Measurements from ENCODE around the gene HOXA3.

HOXA3 gene

GRCh38 chr7:27078616-27079233, 73.7 kb downstream of the HOXA3 start:
- Histone ChIP-seq H3K9me3 (ENCODE audit: control insufficient read depth in 1 of 2, low read length in 2 of 2) (no peaks in the 10 kb centered on the region), H3K4me3 (ENCODE audit: low read depth in 1 of 2, low read length in 2 of 2) (no peak overlapping the region), H3K36me3 (ENCODE audit: control insufficient read depth in 1 of 2, insufficient read depth in 2 of 2, low read length in 2 of 2) (no peaks in the 10 kb centered on the region), H3K4me1 (ENCODE audit: control insufficient read depth in 1 of 2, insufficient read depth in 2 of 2, low read length in 2 of 2) (peaks cover 3 to 17% of the 10 kb centered on the region in 2 donors), H3K9ac (ENCODE audit: low read depth in 1 of 2, low read length in 2 of 2) (no peak overlapping the region), H3K27me3 (ENCODE audit: control insufficient read depth in 1 of 2, insufficient read depth in 2 of 2, low read length in 2 of 2) (no peaks in the 10 kb centered on the region), H3K27ac (ENCODE audit: low read depth, low read length) (no peak overlapping the region)

GRCh38 chr7:27073076-27073475, 79.3 kb downstream of the HOXA3 start:
- Histone ChIP-seq H3K27me3 (ENCODE audit: control insufficient read depth in 1 of 2, insufficient read depth in 2 of 2, low read length in 2 of 2) (no peaks in the 10 kb centered on the region), H3K9me3 (ENCODE audit: control insufficient read depth in 1 of 2, low read length in 2 of 2) (no peaks in the 10 kb centered on the region), H3K4me1 (ENCODE audit: control insufficient read depth in 1 of 2, insufficient read depth in 2 of 2, low read length in 2 of 2) (peaks cover 0 to 18% of the 10 kb centered on the region in 2 donors), H3K4me3 (ENCODE audit: low read depth in 1 of 2, low read length in 2 of 2) (no peak overlapping the region), H3K9ac (ENCODE audit: low read depth in 1 of 2, low read length in 2 of 2) (no peak overlapping the region), H3K27ac (ENCODE audit: low read depth, low read length) (no peak overlapping the region), H3K36me3 (ENCODE audit: control insufficient read depth in 1 of 2, insufficient read depth in 2 of 2, low read length in 2 of 2) (no peaks in the 10 kb centered on the region)

- Histone ChIP-seq H3K4me1 (ENCODE audit: control insufficient read depth in 1 of 2, insufficient read depth in 2 of 2, low read length in 2 of 2) (peaks cover 0 to 18% of the 10 kb centered on the region in 2 donors), H3K36me3 (ENCODE audit: control insufficient read depth in 1 of 2, insufficient read depth in 2 of 2, low read length in 2 of 2) (no peaks in the 10 kb centered on the region), H3K4me3 (ENCODE audit: low read depth in 1 of 2, low read length in 2 of 2) (no peak overlapping the region), H3K9me3 (ENCODE audit: control insufficient read depth in 1 of 2, low read length in 2 of 2) (no peaks in the 10 kb centered on the region), H3K27ac (ENCODE audit: low read depth, low read length) (no peak overlapping the region), H3K9ac (ENCODE audit: low read depth in 1 of 2, low read length in 2 of 2) (no peak overlapping the region), H3K27me3 (ENCODE audit: control insufficient read depth in 1 of 2, insufficient read depth in 2 of 2, low read length in 2 of 2) (no peaks in the 10 kb centered on the region)
These were observed 80.6 kb downstream of the HOXA3 start for GRCh38 chr7:27071622-27072390.

- H3K4me3 ChIP-seq (ENCODE audit: low read depth in 1 of 2, low read length in 2 of 2) = no peak overlapping the region
- peaks cover 0 to 9% of the 10 kb centered on the region in 2 donors for H3K4me1 ChIP-seq (ENCODE audit: control insufficient read depth in 1 of 2, insufficient read depth in 2 of 2, low read length in 2 of 2)
These were observed 84.1 kb downstream of the HOXA3 start for GRCh38 chr7:27068259-27068658.

GRCh38 chr7:27066148-27066547, 86.2 kb downstream of the HOXA3 start:
- Histone ChIP-seq H3K9me3 (ENCODE audit: control insufficient read depth in 1 of 2, low read length in 2 of 2) (no peaks in the 10 kb centered on the region), H3K9ac (ENCODE audit: low read depth in 1 of 2, low read length in 2 of 2) (no peak overlapping the region), H3K4me1 (ENCODE audit: control insufficient read depth in 1 of 2, insufficient read depth in 2 of 2, low read length in 2 of 2) (no peaks in the 10 kb centered on the region), H3K4me3 (ENCODE audit: low read depth in 1 of 2, low read length in 2 of 2) (no peak overlapping the region), H3K27ac (ENCODE audit: low read depth, low read length) (no peak overlapping the region), H3K36me3 (ENCODE audit: control insufficient read depth in 1 of 2, insufficient read depth in 2 of 2, low read length in 2 of 2) (no peaks in the 10 kb centered on the region), H3K27me3 (ENCODE audit: control insufficient read depth in 1 of 2, insufficient read depth in 2 of 2, low read length in 2 of 2) (no peaks in the 10 kb centered on the region)

More at GRCh38 chr7:27068259-27068658, 84.1 kb downstream of the HOXA3 start:
- Histone ChIP-seq H3K27ac (ENCODE audit: low read depth, low read length) (no peak overlapping the region), H3K27me3 (ENCODE audit: control insufficient read depth in 1 of 2, insufficient read depth in 2 of 2, low read length in 2 of 2) (no peaks in the 10 kb centered on the region), H3K9ac (ENCODE audit: low read depth in 1 of 2, low read length in 2 of 2) (no peak overlapping the region), H3K36me3 (ENCODE audit: control insufficient read depth in 1 of 2, insufficient read depth in 2 of 2, low read length in 2 of 2) (no peaks in the 10 kb centered on the region), H3K9me3 (ENCODE audit: control insufficient read depth in 1 of 2, low read length in 2 of 2) (no peaks in the 10 kb centered on the region)

- Histone ChIP-seq H3K4me1 (ENCODE audit: control insufficient read depth in 1 of 2, insufficient read depth in 2 of 2, low read length in 2 of 2) (no peaks in the 10 kb centered on the region), H3K9ac (ENCODE audit: low read depth in 1 of 2, low read length in 2 of 2) (no peak overlapping the region), H3K27me3 (ENCODE audit: control insufficient read depth in 1 of 2, insufficient read depth in 2 of 2, low read length in 2 of 2) (no peaks in the 10 kb centered on the region), H3K9me3 (ENCODE audit: control insufficient read depth in 1 of 2, low read length in 2 of 2) (no peaks in the 10 kb centered on the region), H3K27ac (ENCODE audit: low read depth, low read length) (no peak overlapping the region), H3K36me3 (ENCODE audit: control insufficient read depth in 1 of 2, insufficient read depth in 2 of 2, low read length in 2 of 2) (no peaks in the 10 kb centered on the region), H3K4me3 (ENCODE audit: low read depth in 1 of 2, low read length in 2 of 2) (no peak overlapping the region)
These were observed 86.7 kb downstream of the HOXA3 start for GRCh38 chr7:27065709-27066108.

- H3K27me3 ChIP-seq (ENCODE audit: control insufficient read depth in 1 of 2, insufficient read depth in 2 of 2, low read length in 2 of 2) = no peaks in the 10 kb centered on the region
- H3K4me1 ChIP-seq (ENCODE audit: control insufficient read depth in 1 of 2, insufficient read depth in 2 of 2, low read length in 2 of 2) = no peaks in the 10 kb centered on the region
- no peak overlapping the region for H3K4me3 ChIP-seq (ENCODE audit: low read depth in 1 of 2, low read length in 2 of 2)
- H3K36me3 ChIP-seq (ENCODE audit: control insufficient read depth in 1 of 2, insufficient read depth in 2 of 2, low read length in 2 of 2) = no peaks in the 10 kb centered on the region
- H3K27ac ChIP-seq (ENCODE audit: low read depth, low read length) = no peak overlapping the region
- no peaks in the 10 kb centered on the region for H3K9me3 ChIP-seq (ENCODE audit: control insufficient read depth in 1 of 2, low read length in 2 of 2)
- no peak overlapping the region for H3K9ac ChIP-seq (ENCODE audit: low read depth in 1 of 2, low read length in 2 of 2)
These were observed 87.7 kb downstream of the HOXA3 start for GRCh38 chr7:27064661-27065060.

GRCh38 chr7:27064159-27064558, 88.2 kb downstream of the HOXA3 start:
- Histone ChIP-seq H3K27ac (ENCODE audit: low read depth, low read length) (no peak overlapping the region), H3K27me3 (ENCODE audit: control insufficient read depth in 1 of 2, insufficient read depth in 2 of 2, low read length in 2 of 2) (no peaks in the 10 kb centered on the region), H3K9me3 (ENCODE audit: control insufficient read depth in 1 of 2, low read length in 2 of 2) (no peaks in the 10 kb centered on the region), H3K4me3 (ENCODE audit: low read depth in 1 of 2, low read length in 2 of 2) (no peak overlapping the region), H3K36me3 (ENCODE audit: control insufficient read depth in 1 of 2, insufficient read depth in 2 of 2, low read length in 2 of 2) (no peaks in the 10 kb centered on the region), H3K4me1 (ENCODE audit: control insufficient read depth in 1 of 2, insufficient read depth in 2 of 2, low read length in 2 of 2) (no peaks in the 10 kb centered on the region), H3K9ac (ENCODE audit: low read depth in 1 of 2, low read length in 2 of 2) (no peak overlapping the region)

- Histone ChIP-seq H3K4me3 (ENCODE audit: low read depth in 1 of 2, low read length in 2 of 2) (no peak overlapping the region), H3K4me1 (ENCODE audit: control insufficient read depth in 1 of 2, insufficient read depth in 2 of 2, low read length in 2 of 2) (no peaks in the 10 kb centered on the region), H3K36me3 (ENCODE audit: control insufficient read depth in 1 of 2, insufficient read depth in 2 of 2, low read length in 2 of 2) (no peaks in the 10 kb centered on the region), H3K9ac (ENCODE audit: low read depth in 1 of 2, low read length in 2 of 2) (no peak overlapping the region), H3K27ac (ENCODE audit: low read depth, low read length) (no peak overlapping the region), H3K27me3 (ENCODE audit: control insufficient read depth in 1 of 2, insufficient read depth in 2 of 2, low read length in 2 of 2) (no peaks in the 10 kb centered on the region), H3K9me3 (ENCODE audit: control insufficient read depth in 1 of 2, low read length in 2 of 2) (no peaks in the 10 kb centered on the region)
These were observed 89.4 kb downstream of the HOXA3 start for GRCh38 chr7:27062946-27063345.

Data from duodenal mucosa (tissue), 2 donors.